Measurements from ENCODE around the gene STX18.
A peak's percentile ranks its signal among the peaks of the same experiment; 100 is the strongest.
"Not testable (repeated sequence)": the region's sequence is repeated elsewhere in the genome, so short reads cannot be mapped to it uniquely, and the experiment has no call there.

STX18 gene

GRCh38 chr4:4541661-4542570 lies at the start of gene STX18:
Gene STX18, minus strand, starts transcription at chr4:4542048. Its CDS starts 84 bp downstream, at chr4:4541964.
- DNase-seq (ENCODE audit: low spot score) = peak; percentile 95

- no peak for DNase-seq (ENCODE audit: low spot score)
Measured at GRCh38 chr4:4591071-4591470, 49.2 kb upstream of the STX18 start.

- DNase-seq (ENCODE audit: low spot score) = no peak
Measured at GRCh38 chr4:4590546-4590945, 48.7 kb upstream of the STX18 start.

- DNase-seq (ENCODE audit: low spot score) = no peak
Measured at GRCh38 chr4:4585012-4585670, 43.3 kb upstream of the STX18 start.

GRCh38 chr4:4583606-4584005 lies 41.8 kb upstream of the STX18 start:
- DNase-seq (ENCODE audit: low spot score) = no peak

GRCh38 chr4:4582653-4583052 lies 40.8 kb upstream of the STX18 start:
- no peak for DNase-seq (ENCODE audit: low spot score)

- DNase-seq (ENCODE audit: low spot score) = no peak
Measured at GRCh38 chr4:4580494-4580893, 38.6 kb upstream of the STX18 start.

GRCh38 chr4:4578981-4579380 lies 37.1 kb upstream of the STX18 start:
- peak; percentile 92 for DNase-seq (ENCODE audit: low spot score)

GRCh38 chr4:4577359-4577875 lies 35.6 kb upstream of the STX18 start:
- DNase-seq (ENCODE audit: low spot score) = no peak

GRCh38 chr4:4575284-4576211 lies 33.7 kb upstream of the STX18 start:
- DNase-seq (ENCODE audit: low spot score) = peak; percentile 92

GRCh38 chr4:4574792-4575191 lies 32.9 kb upstream of the STX18 start:
- DNase-seq (ENCODE audit: low spot score) = peak; percentile 78

GRCh38 chr4:4574052-4574451 lies 32.2 kb upstream of the STX18 start:
- DNase-seq (ENCODE audit: low spot score) = no peak

GRCh38 chr4:4572821-4573220 lies 31.0 kb upstream of the STX18 start:
- no peak for DNase-seq (ENCODE audit: low spot score)

GRCh38 chr4:4569861-4570260 lies 28.0 kb upstream of the STX18 start:
- DNase-seq (ENCODE audit: low spot score) = not testable (repeated sequence)

GRCh38 chr4:4568806-4569427 lies 27.1 kb upstream of the STX18 start:
- DNase-seq (ENCODE audit: low spot score) = no peak

GRCh38 chr4:4566359-4566758 lies 24.5 kb upstream of the STX18 start:
- DNase-seq (ENCODE audit: low spot score) = not testable (repeated sequence)

- no peak for DNase-seq (ENCODE audit: low spot score)
Measured at GRCh38 chr4:4564522-4564921, 22.7 kb upstream of the STX18 start.

GRCh38 chr4:4560642-4561041 lies 18.8 kb upstream of the STX18 start:
- no peak for DNase-seq (ENCODE audit: low spot score)

GRCh38 chr4:4560136-4560535 lies 18.3 kb upstream of the STX18 start:
- DNase-seq (ENCODE audit: low spot score) = no peak

GRCh38 chr4:4559596-4559995 lies 17.7 kb upstream of the STX18 start:
- DNase-seq (ENCODE audit: low spot score) = no peak

GRCh38 chr4:4558881-4559280 lies 17.0 kb upstream of the STX18 start:
- no peak for DNase-seq (ENCODE audit: low spot score)

GRCh38 chr4:4555916-4556315 lies 14.1 kb upstream of the STX18 start:
- DNase-seq (ENCODE audit: low spot score) = no peak

Measured in ecto neural progenitor cell (in vitro differentiated cells).